ENCODE data around the gene GSTO2.

DNA sequence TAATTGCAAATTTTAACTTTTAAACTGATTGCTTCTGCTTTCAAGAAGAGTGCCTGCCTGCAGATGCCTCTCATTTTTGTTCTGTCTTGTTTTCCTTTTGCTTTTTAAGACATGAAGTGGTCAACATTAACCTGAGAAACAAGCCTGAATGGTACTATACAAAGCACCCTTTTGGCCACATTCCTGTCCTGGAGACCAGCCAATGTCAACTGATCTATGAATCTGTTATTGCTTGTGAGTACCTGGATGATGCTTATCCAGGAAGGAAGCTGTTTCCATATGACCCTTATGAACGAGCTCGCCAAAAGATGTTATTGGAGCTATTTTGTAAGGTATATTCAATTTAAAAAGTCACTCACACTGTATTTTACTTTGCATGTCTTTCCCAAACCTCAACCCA lies 8.8 kb downstream of the GSTO2 start:
- TF ChIP-seq, protein P1, sequence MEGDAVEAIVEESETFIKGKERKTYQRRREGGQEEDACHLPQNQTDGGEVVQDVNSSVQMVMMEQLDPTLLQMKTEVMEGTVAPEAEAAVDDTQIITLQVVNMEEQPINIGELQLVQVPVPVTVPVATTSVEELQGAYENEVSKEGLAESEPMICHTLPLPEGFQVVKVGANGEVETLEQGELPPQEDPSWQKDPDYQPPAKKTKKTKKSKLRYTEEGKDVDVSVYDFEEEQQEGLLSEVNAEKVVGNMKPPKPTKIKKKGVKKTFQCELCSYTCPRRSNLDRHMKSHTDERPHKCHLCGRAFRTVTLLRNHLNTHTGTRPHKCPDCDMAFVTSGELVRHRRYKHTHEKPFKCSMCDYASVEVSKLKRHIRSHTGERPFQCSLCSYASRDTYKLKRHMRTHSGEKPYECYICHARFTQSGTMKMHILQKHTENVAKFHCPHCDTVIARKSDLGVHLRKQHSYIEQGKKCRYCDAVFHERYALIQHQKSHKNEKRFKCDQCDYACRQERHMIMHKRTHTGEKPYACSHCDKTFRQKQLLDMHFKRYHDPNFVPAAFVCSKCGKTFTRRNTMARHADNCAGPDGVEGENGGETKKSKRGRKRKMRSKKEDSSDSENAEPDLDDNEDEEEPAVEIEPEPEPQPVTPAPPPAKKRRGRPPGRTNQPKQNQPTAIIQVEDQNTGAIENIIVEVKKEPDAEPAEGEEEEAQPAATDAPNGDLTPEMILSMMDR (IDR thresholded peaks at IDR 0.05; ENCODE audit: low read length) = no peak
- TF ChIP-seq EZH2 (optimal IDR thresholded peaks at IDR 0.05; ENCODE audit: low read depth, low read length) = no peak

Data from MM.1S (cell line).